HG02840 (cell line): ENCODE measurements around the gene C1QTNF12.

Source experiments
- ATAC-seq: cut with Tn5 transposase; IDR thresholded peaks from one replicate; pipeline ENCODE4 v1.9.1; 2021; ENCODE audit warnings: mild to moderate bottlenecking, moderate library complexity, moderate number of reproducible peaks; ENCODE audit not compliant: unreplicated experiment, low FRiP score

The C1QTNF12 gene

GRCh38 chr1:1216770-1217620 lies 29.5 kb downstream of the C1QTNF12 start:
- no peak for ATAC-seq

GRCh38 chr1:1215881-1216605 lies 30.5 kb downstream of the C1QTNF12 start:
- no peak for ATAC-seq

- ATAC-seq, result no peak
These were observed 31.3 kb downstream of the C1QTNF12 start for GRCh38 chr1:1215080-1215676.

GRCh38 chr1:1213345-1214265 lies 32.9 kb downstream of the C1QTNF12 start, which contains the start of gene TNFRSF4:
TNFRSF4 (minus strand) TSS chr1:1214153; CDS start chr1:1214127, 26 bp downstream.
- no peak for ATAC-seq

- no peak for ATAC-seq
These were observed 33.7 kb downstream of the C1QTNF12 start for GRCh38 chr1:1212780-1213344.

GRCh38 chr1:1211541-1212441 lies 34.7 kb downstream of the C1QTNF12 start:
- ATAC-seq, result no peak

- no peak for ATAC-seq
These were observed 35.6 kb downstream of the C1QTNF12 start for GRCh38 chr1:1210726-1211540.

GRCh38 chr1:1208713-1209433 lies 37.6 kb downstream of the C1QTNF12 start:
- ATAC-seq, result no peak

GRCh38 chr1:1207571-1207892 lies 39.0 kb downstream of the C1QTNF12 start:
- no peak for ATAC-seq

- no peak for ATAC-seq
These were observed 39.5 kb downstream of the C1QTNF12 start for GRCh38 chr1:1206966-1207531.

- ATAC-seq, result no peak
These were observed 40.1 kb downstream of the C1QTNF12 start, which contains the start of gene TNFRSF18 for GRCh38 chr1:1206376-1206965. TNFRSF18 (minus strand) TSS chr1:1206592; CDS start chr1:1206571, 21 bp downstream.

- no peak for ATAC-seq
These were observed 40.6 kb downstream of the C1QTNF12 start for GRCh38 chr1:1205769-1206375.

GRCh38 chr1:1204998-1205768 lies 41.3 kb downstream of the C1QTNF12 start:
- no peak for ATAC-seq

- ATAC-seq, result no peak
These were observed 42.0 kb downstream of the C1QTNF12 start for GRCh38 chr1:1204425-1204920.
